ENCODE data around the gene TRAPPC14.

TRAPPC14 gene

DNA sequence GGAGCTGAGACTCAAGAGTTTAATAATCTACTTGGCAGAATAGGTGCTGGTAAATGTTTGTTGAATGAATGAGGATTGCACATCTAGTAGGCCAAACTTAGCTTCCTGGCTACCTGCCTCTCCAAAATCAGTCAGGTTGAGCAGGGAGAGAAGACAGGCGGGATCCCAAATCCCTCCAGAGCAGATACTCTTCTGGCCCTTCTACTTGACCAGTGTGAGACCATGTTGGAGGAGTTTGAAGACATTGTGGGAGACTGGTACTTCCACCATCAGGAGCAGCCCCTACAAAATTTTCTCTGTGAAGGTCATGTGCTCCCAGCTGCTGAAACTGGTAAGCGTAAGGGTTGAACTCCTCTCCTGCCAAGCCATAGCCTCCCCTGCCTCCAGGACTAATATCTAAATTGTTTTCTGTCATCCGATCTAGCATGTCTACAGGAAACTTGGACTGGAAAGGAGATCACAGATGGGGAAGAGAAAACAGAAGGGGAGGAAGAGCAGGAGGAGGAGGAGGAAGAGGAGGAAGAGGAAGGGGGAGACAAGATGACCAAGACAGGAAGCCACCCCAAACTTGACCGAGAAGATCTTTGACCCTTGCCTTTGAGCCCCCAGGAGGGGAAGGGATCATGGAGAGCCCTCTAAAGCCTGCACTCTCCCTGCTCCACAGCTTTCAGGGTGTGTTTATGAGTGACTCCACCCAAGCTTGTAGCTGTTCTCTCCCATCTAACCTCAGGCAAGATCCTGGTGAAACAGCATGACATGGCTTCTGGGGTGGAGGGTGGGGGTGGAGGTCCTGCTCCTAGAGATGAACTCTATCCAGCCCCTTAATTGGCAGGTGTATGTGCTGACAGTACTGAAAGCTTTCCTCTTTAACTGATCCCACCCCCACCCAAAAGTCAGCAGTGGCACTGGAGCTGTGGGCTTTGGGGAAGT, 34.0 kb downstream of the TRAPPC14 start:
- DNase-seq (ENCODE audit: low spot score): no peak

DNA sequence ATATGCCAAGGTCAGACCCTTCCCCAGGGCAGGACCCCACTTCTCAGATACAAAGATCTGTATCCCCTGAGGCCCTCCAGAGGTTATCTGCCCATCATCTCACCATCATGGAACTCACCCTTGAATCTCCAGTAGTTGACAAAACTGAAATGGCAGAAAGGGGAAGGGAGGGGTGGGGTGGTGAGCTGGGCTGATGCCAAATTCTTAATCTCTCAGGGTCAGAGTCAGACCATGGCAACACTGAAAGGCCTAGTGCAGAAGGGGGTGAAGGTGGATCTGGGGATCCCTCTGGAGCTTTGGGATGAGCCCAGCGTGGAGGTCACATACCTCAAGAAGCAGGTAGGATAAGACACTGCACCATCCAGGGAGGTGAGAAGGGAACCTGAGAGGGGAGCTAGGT, 36.0 kb downstream of the TRAPPC14 start:
- no peak for DNase-seq (ENCODE audit: low spot score)

DNA sequence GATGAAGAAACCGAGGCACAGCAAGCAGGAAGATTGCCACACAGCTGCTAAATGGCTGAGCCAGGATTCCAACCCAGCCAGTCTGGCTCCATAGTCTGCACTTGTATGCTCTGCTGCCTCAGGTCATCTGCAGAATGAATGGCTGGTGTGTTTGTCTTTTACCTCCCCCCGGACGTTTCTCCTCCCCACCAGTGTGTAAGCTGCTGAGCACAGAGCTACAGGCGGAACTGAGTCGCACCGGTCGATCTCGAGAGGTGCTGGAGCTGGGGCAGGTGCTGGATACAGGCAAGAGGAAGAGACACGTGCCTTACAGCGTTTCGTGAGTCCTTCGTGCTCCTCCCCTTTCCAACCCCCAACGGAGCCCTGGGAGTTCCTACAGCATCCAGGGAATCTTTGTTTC, 36.5 kb downstream of the TRAPPC14 start:
- DNase-seq (ENCODE audit: low spot score): no peak

- no peak for DNase-seq (ENCODE audit: low spot score)
Observed at GRCh38 chr7:100120733-100121036, 37.8 kb downstream of the TRAPPC14 start.

- DNase-seq (ENCODE audit: low spot score): no peak
Observed at GRCh38 chr7:100119970-100120732, 38.4 kb downstream of the TRAPPC14 start.

GRCh38 chr7:100119072-100119969, 39.2 kb downstream of the TRAPPC14 start, which contains the start of the genes CNPY4 and TAF6:
Gene CNPY4, plus strand, starts transcription at chr7:100119634. Its CDS starts 111 bp downstream, at chr7:100119745.
Gene TAF6, minus strand, starts transcription at chr7:100119358. Its CDS starts 5,149 bp downstream, at chr7:100114209.
- DNase-seq (ENCODE audit: low spot score): peak; percentile 99

DNA sequence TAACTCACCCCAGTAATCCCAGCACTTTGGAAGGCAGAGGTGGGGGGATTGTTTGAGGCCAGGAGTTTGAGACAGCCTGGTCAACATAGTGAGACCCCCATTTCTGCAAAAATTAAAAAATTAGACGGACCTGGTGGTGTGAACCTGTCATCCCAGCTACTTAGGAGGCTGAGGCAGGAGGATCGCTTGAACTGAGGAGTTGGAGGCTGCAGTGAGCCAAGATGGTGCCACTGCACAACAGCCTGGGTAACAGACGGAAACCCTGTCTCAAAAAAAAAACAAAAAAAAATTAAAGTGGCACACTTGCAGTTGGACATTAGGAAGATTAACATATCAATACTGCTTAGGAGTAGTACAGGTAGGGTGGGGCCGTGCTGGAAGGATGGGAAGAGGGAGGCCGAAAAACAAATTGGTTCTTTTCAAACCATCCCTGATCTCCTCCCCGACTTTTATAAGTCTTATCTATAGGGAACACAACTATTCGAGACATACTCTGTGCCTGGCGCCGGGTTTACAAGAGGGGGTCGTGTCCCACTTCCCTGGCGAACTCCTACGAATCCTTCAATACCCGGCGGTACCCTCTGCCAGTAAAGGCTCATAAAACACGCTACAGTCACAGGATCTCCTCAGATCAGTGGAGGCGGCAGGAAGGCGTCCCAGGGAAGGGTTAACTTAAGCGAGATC, 40.0 kb downstream of the TRAPPC14 start:
- DNase-seq (ENCODE audit: low spot score): no peak

DNA sequence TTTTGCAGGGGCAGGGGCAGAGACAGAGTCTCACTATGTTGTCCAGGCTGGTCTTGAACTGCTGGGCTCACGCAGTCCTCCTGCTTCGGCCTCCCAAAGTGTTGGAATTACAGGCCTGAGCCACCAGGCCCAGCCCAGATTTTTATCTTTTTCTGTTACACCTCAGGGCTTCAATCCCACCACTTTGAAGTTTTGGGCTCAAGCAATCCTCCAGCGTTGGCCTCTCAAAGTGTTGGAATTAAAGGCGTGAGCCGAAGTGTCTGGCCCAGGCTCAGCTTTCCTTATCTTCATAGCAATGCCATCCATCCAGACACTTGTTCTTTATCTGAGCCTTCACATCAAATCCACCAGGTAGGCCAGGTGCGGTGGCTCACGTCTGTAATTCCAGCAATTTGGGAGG, 43.5 kb downstream of the TRAPPC14 start:
- DNase-seq (ENCODE audit: low spot score): no peak

DNA sequence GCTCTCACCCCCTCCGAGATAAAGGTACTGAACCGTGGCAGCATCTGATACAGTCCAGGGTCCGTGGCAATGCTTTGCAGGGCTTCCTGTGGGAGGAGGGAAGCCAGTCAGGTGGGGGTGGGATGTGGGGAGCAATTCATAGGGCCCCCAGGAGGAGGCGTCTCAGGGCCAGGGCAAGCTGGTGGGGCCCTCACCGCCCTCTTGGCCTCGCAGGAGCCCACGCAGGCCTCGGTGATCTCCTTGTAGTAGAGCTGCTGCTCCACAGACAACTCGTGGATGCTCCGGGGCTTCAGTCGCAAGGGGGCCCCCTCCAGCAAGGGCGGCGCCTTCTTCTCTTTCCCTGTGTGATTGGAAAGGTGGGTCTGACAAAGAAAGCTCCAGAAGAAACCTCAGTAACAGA, 46.6 kb downstream of the TRAPPC14 start:
- no peak for DNase-seq (ENCODE audit: low spot score)

DNA sequence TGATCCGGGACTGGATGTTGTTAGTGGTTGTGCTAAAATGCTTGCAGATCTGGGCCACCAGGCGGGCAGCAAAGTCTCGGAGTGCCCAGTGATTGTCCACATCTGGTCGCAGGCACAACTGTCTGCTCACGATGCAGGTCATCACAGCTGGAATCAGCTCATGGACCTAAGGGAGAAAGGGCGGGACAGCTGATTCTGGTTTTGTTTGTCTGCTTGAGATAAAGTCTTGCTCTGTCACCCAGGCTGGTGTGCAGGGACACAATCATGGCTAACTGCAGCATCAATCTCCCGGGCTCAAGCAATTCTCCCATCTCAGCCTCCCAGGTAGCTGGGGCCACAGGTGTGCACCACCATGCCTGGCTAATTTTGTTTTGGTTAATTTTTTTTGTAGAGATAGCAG, 47.4 kb downstream of the TRAPPC14 start:
- DNase-seq (ENCODE audit: low spot score): no peak

GRCh38 chr7:100109521-100110163, 48.9 kb downstream of the TRAPPC14 start:
- no peak for DNase-seq (ENCODE audit: low spot score)

DNA sequence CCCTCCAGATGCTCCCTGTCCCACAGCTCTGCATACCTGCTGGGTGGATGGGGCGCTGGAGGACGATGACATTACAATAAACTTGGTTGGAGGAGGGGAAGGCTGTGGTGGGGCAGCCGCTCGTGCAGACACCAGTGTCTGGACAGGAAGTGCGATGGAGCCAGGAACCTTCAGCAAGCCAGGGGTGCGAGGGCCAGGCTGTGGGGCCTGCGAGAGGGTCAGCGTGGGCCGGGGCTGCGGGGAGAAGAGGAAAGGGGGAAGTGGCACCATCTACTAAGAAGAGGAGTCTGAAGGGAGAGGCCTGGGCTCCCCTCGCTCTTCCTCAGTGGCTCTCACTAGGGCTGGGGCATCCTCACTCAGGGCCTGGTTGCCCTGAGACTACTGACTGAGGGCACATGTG, 50.6 kb downstream of the TRAPPC14 start:
- DNase-seq (ENCODE audit: low spot score): no peak

- no peak for DNase-seq (ENCODE audit: low spot score)
Observed at GRCh38 chr7:100107125-100107737, 51.3 kb downstream of the TRAPPC14 start.

DNA sequence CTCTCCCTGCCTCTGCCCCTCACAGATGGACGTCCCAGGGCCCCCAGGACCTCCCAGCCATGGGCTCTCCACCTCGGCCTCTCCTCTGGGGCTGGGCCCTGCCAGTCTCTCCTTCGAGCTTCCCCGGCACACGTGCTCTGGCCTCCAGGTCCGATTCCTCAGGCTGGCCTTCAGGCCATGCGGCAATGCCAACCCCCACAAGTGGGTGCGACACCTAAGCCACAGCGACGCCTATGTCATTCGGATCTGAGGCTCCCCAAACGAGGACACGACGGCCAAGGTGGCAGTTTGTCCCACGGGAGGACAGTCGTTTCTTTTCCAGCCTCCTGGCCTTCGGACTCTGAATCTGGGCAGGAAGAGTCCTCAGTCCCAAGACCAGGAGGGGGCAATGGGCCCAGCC, 51.9 kb downstream of the TRAPPC14 start:
- no peak for DNase-seq (ENCODE audit: low spot score)

DNA sequence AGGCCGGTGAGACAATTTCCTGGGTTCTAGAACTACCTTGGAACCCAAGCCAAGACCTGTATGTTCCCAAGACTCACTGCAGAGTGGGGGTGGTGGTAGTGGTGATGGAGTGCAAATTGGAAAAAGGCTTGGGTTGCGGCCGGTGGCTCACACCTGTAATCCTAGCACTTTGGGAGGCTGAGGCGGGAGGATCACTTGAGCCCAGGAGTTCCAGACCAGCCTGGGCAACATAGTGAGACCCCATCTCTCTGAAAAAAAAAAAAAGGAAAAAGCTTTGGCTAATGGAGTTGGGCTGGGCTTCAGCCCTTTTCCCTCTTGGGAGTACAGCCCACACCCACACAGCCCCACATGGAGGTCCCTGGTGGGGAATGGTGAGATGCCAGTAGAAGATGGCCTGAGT, 53.0 kb downstream of the TRAPPC14 start:
- no peak for DNase-seq (ENCODE audit: low spot score)
